H1 (cell line): Measurements from ENCODE around the gene FOSB. TPM values are rescaled to one million over a fixed set of nuclear protein-coding genes. Genes with fewer than 3 reads are reported as not detected.

ENCODE experiments used
- EP300 ChIP-seq, 2 experiments: IDR thresholded peaks; 1 replicate in 1 of 2; 2 replicates in 1 of 2; pipeline ENCODE4 v1.6.1; 2011 to 2012; ENCODE audit warnings: low read depth in 2 of 2, low read length in 2 of 2, mild to moderate bottlenecking in 2 of 2, borderline replicate concordance in 1 of 2, inconsistent platforms in 1 of 2, moderate library complexity in 1 of 2
- GTF2F1 ChIP-seq: IDR thresholded peaks from 2 replicates; pipeline ENCODE4 v1.6.1; 2012; ENCODE audit warnings: low read depth, low read length, improper control_type of control experiment, borderline replicate concordance
- HDAC2 ChIP-seq, 2 experiments: fragments of 300-600 bp in 1 of 2; sonication (generic) in 1 of 2; IDR thresholded peaks; 2 replicates each; pipeline ENCODE4 v1.6.1; 2011 to 2012; ENCODE audit warnings: low read depth in 2 of 2, low read length in 2 of 2, mild to moderate bottlenecking in 2 of 2, moderate library complexity in 2 of 2, borderline replicate concordance in 1 of 2, inconsistent platforms in 1 of 2
- SP1 ChIP-seq: IDR thresholded peaks from 2 replicates; pipeline ENCODE4 v1.6.1; 2011; ENCODE audit warnings: low read depth, low read length
- SUZ12 ChIP-seq: fragments of 200-600 bp; sonication (generic); IDR thresholded peaks from 2 replicates; pipeline ENCODE4 v1.6.1; 2012; ENCODE audit warnings: mild to moderate bottlenecking, inconsistent platforms, low read length, moderate library complexity, mixed read lengths
- polyA plus RNA-seq, 7 experiments: library from polyadenylated mRNA; depleted of rRNA in 3 of 7; stranded (reverse) in 5 of 7; unstranded in 2 of 7; fragments of >200 nt in 5 of 7; fragments of 200-250 nt in 2 of 7; gene quantifications; 1 replicate in 5 of 7; 2 replicates in 1 of 7; 4 replicates in 1 of 7; pipeline versions ENCODE4 v1.2.1 to v1.2.3, GENCODE V29; 2011 to 2013; ENCODE audit warnings: missing spikeins in 2 of 7, mixed read lengths in 2 of 7
- total RNA-seq: library from RNA; stranded (reverse); fragmentation: NEBNext Ultra II Directional; extraction: Animal tissue kit (Norgen Biotek cat#: 25700); gene quantifications from 2 replicates; pipeline ENCODE4 v1.2.1, GENCODE V29; 2021
- TF ChIP-seq, protein P1 (sequence below): IDR thresholded peaks from 2 replicates; pipeline ENCODE4 v1.6.1; 2011; ENCODE audit warnings: low read depth, mild to moderate bottlenecking, low read length; ENCODE audit not compliant: insufficient read depth
- TF ChIP-seq, protein P2 (sequence below): IDR thresholded peaks from 2 replicates; pipeline ENCODE4 v1.6.1; 2012; ENCODE audit warnings: low read length, inconsistent platforms

The FOSB gene
- total and polyA plus RNA-seq, 2 of the 8 experiments (the other 6 are each of a cell fraction or from before 2014, with no cell fraction given), result 0.44 to 2.7 TPM

DNA sequence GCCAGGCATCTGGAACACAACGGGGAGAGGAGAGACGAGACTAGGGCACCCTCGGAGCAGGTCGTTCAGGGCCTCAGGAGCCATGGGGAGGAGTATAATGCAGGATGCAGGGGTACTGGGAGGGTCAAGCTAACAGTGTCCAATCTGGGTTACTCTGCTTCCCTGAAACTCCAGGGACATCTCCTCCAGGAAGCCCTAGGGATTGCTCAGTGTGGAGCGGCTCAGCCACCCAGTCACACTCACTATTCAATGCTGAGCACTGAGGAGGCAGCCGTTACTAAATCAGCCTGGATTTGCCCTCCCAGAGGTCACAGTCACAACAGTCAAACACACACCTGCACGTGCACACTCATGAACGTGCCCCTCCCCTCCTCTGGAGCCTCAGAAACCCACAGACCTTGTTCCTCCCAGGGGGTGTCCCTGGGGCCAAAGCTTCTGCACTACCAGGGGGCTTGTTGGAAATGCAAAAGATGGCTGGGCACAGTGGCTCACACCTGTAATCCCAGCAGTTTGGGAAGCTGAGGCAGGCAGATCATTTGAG is 6.9 kb upstream of the FOSB start (continued):
- TF ChIP-seq GTF2F1, result no peak
- TF ChIP-seq SP1, result no peak
- TF ChIP-seq, protein P1, sequence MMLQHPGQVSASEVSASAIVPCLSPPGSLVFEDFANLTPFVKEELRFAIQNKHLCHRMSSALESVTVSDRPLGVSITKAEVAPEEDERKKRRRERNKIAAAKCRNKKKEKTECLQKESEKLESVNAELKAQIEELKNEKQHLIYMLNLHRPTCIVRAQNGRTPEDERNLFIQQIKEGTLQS, result no peak
- no peak for TF ChIP-seq SUZ12
- TF ChIP-seq EP300 (IDR thresholded peaks at IDR 0.05; ENCODE audit: borderline replicate concordance in 1 of 2, low read depth in 2 of 2, low read length in 2 of 2), result no peak
- TF ChIP-seq, protein P2, sequence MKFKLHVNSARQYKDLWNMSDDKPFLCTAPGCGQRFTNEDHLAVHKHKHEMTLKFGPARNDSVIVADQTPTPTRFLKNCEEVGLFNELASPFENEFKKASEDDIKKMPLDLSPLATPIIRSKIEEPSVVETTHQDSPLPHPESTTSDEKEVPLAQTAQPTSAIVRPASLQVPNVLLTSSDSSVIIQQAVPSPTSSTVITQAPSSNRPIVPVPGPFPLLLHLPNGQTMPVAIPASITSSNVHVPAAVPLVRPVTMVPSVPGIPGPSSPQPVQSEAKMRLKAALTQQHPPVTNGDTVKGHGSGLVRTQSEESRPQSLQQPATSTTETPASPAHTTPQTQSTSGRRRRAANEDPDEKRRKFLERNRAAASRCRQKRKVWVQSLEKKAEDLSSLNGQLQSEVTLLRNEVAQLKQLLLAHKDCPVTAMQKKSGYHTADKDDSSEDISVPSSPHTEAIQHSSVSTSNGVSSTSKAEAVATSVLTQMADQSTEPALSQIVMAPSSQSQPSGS, result no peak
- no peak for TF ChIP-seq HDAC2 (IDR thresholded peaks at IDR 0.05; ENCODE audit: borderline replicate concordance in 1 of 2, low read depth in 2 of 2, low read length in 2 of 2)
